Heart right ventricle (tissue), 16 donors: ENCODE results near the gene CD22. TPM values are rescaled to one million over a fixed set of nuclear protein-coding genes. Genes with fewer than 3 reads are reported as not detected.
"Not testable (repeated sequence)": the region's sequence is repeated elsewhere in the genome, so short reads cannot be mapped to it uniquely, and the experiment has no call there.

Source experiments
- ATAC-seq, 8 donors: fragments of 200-7000 bp; cut with Tn5 transposase; one replicate each; pipeline ENCODE4 v1.9.1; 2020; ENCODE audit warnings: mild to moderate bottlenecking in 8 of 8, moderate library complexity in 8 of 8, moderate number of reproducible peaks in 1 of 8
- DNase-seq, 2 donors: peaks; one replicate each; pipeline ENCODE4 v3.0.0-alpha.2; 2020
- H3K27ac ChIP-seq, 10 donors: fragments of 200-600 bp; sonication (generic) in 2 of 10; one replicate each; pipeline versions ENCODE4 v1.5.0 to v1.8.0; 2020 to 2022; ENCODE audit warnings: mild to moderate bottlenecking in 3 of 10
- H3K27me3 ChIP-seq, 7 donors: fragments of 200-600 bp; one replicate each; pipeline ENCODE4 v1.8.0; 2021 to 2022; ENCODE audit warnings: mild to moderate bottlenecking in 2 of 7
- H3K36me3 ChIP-seq, 9 donors: fragments of 200-600 bp; sonication (generic) in 1 of 9; one replicate each; pipeline versions ENCODE4 v1.5.0 to v1.8.0; 2020 to 2022; ENCODE audit warnings: mild to moderate bottlenecking in 2 of 9
- H3K4me1 ChIP-seq, 9 donors: fragments of 200-600 bp; sonication (generic) in 1 of 9; one replicate each; pipeline versions ENCODE4 v1.5.0 to v1.8.0; 2020 to 2022; ENCODE audit warnings: mild to moderate bottlenecking in 4 of 9
- H3K4me3 ChIP-seq, 10 donors: fragments of 200-600 bp; sonication (generic) in 2 of 10; one replicate each; pipeline versions ENCODE4 v1.5.0 to v1.8.0; 2020 to 2022; ENCODE audit warnings: mild to moderate bottlenecking in 7 of 10, moderate library complexity in 2 of 10
- H3K9me3 ChIP-seq, 11 donors: fragments of 200-600 bp in 10 of 11; sonication (generic) in 2 of 11; one replicate each; pipeline versions ENCODE4 v1.5.0 to v1.8.0; 2013 to 2022; ENCODE audit warnings: mild to moderate bottlenecking in 2 of 11, control low read depth in 1 of 11, moderate library complexity in 1 of 11
- WGBS, 2 donors: extraction: QIAGEN DNeasy Blood & Tissue Kit; methylation state at CpG; one replicate each; pipeline ENCODE4 v1.1.7; 2013; ENCODE audit warnings: inconsistent platforms in 1 of 2; 5-methylcytosine and 5-hydroxymethylcytosine counted together
- intact Hi-C, 10 donors: fragments of 100-400 bp; cut with DNase I; formaldehyde crosslinking; loops; one replicate each; pipeline versions ENCODE4 v1.11.1 to v1.14.2; 2022
- polyA plus RNA-seq, 2 donors: library from polyadenylated mRNA; stranded (reverse); fragments of 200-250 nt; gene quantifications; one replicate each; pipeline ENCODE4 v1.2.3, GENCODE V29; 2013
- total RNA-seq, 10 donors: library from RNA; stranded (reverse); fragmentation: NEBNext Ultra II Directional in 3 of 10; extraction: Animal tissue kit (Norgen Biotek cat#: 25700) in 3 of 10; gene quantifications; one replicate each; pipeline versions ENCODE4 v1.2.1 to v1.2.4, GENCODE V29; 2021 to 2023
- TF ChIP-seq, protein P1 (sequence below), 9 donors: fragments of 200-600 bp; sonication (generic) in 2 of 9; IDR thresholded peaks; one replicate each; pipeline versions ENCODE4 v1.5.0 to v1.8.0; 2021 to 2022; ENCODE audit warnings: antibody characterized with exemption in 9 of 9, mild to moderate bottlenecking in 5 of 9, moderate library complexity in 1 of 9
- donor health status: Arrhythmogenic right ventricular cardiomyopathy.
- donor health status: ischemic (EF 13 %, LVEDD 7.1; RV severe dilation, severe dysfunction).
- donor health status: healthy with polysubstance abuse.
- donor health status: DM: no; HTN: yes; CAD: no.
- donor health status: DM: no; HTN: no; CAD: no.
- donor health status: ischemic (EF 25% LVEDD 6.9; RV normal size, moderate dysfunction).
- donor health status: ischemic (EF 25% LVEDD 5.7; RV mildly dilated, moderate dysfunction).
- donor health status: healthy.
- donor health status: DM: yes; HTN: yes; CAD: no.
- donor health status: Ischemic cardiomyopathy.
- donor health status: ischemic (EF 35%, LVEDD 5.7; RV mildly dilated, moderate dysfunction).
- donor health status: nonischemic (EF 11% LVEDD 7.7; RV severe dilation, severe dysfunction).
- donor health status: DM: yes; HTN: yes; CAD: no.
- donor health status: PGD.
- donor health status: ischemic (EF 29% LVEDD 5.4; RV normal size, mild dysfunction).
- donor health status: nonischemic (EF 23%, LVEDD 6.1; RV moderate dilation, normal function).

CD22 gene
- total and polyA plus RNA-seq, 12 donors, result 0.07 to 1.6 (median 0.38) TPM; not detected in 2

DNA sequence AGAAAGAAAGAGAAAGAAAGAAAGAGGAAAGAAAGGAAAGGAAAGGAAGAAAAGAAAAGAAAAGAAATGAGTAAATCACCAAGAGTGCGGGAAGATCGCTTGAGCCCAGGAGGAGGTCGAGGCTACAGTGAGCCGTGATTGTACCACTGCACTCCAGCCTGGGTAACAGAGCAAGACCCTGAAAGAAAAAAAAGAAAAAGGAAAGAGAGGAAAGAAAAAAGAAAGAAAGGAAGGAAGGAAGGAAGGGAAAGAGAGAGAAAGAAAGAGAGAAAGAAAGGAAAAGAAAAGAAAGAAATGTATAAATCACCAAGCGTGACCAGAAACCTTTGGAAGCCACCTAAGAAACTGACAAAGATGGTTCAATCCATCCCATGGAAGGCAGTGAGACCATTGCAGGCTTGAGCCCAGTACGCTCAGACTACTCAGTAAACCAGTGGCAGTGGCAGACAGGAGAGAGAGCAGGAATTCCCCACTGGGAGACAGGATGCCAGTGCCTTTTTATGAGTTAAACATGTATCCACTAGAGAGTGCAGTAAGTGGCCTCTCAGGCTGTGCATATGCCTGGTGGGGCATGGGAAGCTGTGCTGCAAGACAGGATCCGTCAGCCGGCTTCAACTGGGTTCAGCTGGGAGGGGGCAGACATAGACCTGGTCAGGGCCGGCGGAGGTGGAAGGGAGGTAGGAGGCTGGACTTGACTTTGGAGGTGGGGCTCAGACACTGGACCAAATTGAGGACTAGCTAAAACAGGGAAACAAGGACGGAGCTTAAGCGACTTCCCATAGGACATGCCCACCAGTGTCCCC is 46.7 kb downstream of the CD22 start:
- intact Hi-C loops, result no loop called here
- peaks cover 0 to 11% (median 0%) of the 10 kb centered on the region in 9 donors for H3K4me1 ChIP-seq
- H3K9me3 ChIP-seq, result peaks cover 0 to 4% (median 0%) of the 10 kb centered on the region in 11 donors
- H3K27me3 ChIP-seq, result peaks cover 0 to 5% (median 0%) of the 10 kb centered on the region in 7 donors
- no peaks in the 10 kb centered on the region for H3K36me3 ChIP-seq
- DNase-seq (no peak), ATAC-seq (no peak)
- no peak overlapping the region for H3K4me3 ChIP-seq
- no peak overlapping the region for H3K27ac ChIP-seq
- TF ChIP-seq, protein P1, sequence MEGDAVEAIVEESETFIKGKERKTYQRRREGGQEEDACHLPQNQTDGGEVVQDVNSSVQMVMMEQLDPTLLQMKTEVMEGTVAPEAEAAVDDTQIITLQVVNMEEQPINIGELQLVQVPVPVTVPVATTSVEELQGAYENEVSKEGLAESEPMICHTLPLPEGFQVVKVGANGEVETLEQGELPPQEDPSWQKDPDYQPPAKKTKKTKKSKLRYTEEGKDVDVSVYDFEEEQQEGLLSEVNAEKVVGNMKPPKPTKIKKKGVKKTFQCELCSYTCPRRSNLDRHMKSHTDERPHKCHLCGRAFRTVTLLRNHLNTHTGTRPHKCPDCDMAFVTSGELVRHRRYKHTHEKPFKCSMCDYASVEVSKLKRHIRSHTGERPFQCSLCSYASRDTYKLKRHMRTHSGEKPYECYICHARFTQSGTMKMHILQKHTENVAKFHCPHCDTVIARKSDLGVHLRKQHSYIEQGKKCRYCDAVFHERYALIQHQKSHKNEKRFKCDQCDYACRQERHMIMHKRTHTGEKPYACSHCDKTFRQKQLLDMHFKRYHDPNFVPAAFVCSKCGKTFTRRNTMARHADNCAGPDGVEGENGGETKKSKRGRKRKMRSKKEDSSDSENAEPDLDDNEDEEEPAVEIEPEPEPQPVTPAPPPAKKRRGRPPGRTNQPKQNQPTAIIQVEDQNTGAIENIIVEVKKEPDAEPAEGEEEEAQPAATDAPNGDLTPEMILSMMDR (IDR thresholded peaks at IDR 0.05), result no peak
- 87 to 89% methylated on average over 12 of the region's 12 CpGs for WGBS, 2 donors

DNA sequence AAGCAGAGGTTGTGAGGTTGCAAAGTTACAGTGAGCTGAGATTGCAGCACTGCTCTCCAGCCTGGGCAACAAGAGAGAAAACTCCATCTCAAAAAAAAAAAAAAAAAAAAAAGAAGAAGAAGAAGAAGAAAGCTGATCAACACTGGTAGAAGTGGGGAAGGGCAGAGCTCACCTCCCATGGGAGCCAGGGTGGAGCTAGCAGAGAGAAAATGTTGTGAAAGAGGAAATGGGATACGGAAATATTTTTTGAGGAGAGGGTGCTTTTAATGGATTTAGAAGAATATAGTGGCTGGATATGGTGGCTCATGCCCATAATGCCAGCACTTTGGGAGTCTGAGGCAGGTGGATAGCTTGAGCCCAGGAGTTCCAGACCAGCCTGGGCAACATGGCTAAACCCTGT is 48.7 kb downstream of the CD22 start:
- Histone ChIP-seq H3K27me3 (peaks cover 0 to 12% (median 0%) of the 10 kb centered on the region in 7 donors), H3K4me3 (no peak overlapping the region), H3K9me3 (peaks cover 0 to 4% (median 0%) of the 10 kb centered on the region in 11 donors), H3K36me3 (no peaks in the 10 kb centered on the region), H3K27ac (peak overlapping the region in 1 of 10 donors; percentile 9), H3K4me1 (peaks cover 0 to 14% (median 0%) of the 10 kb centered on the region in 9 donors)
- WGBS, 2 donors, result 47 to 60% methylated on average over 1 of the region's 1 CpG
- TF ChIP-seq, protein P1 (IDR thresholded peaks at IDR 0.05), result no peak
- intact Hi-C loops, result no loop called here
- ATAC-seq, result peak in 1 of 8 donors; percentile 40
- DNase-seq, result peak in 1 of 2 donors; percentile 33

DNA sequence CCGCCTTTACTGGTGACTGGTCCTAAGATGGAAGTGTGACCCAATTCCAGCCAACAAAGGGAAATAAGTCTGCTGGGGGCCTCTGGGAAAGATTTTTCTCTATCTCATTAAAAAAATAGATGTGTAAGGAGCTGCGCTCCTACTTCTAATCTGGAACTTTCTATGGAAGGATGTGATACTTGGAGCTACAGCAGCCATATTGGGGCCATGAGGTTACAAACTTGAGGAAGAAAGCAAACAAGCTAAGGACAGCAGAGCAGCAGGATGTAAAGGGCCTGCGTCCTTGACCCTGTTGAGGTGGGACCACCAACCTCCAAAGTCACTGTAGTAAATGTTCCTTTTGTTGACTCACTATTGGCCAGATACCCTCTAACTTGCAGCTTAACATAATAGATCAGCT is 49.4 kb downstream of the CD22 start:
- peaks cover 0 to 14% (median 0%) of the 10 kb centered on the region in 9 donors for H3K4me1 ChIP-seq
- intact Hi-C loops, result no loop called here
- H3K36me3 ChIP-seq, result no peaks in the 10 kb centered on the region
- H3K27ac ChIP-seq, result no peak overlapping the region
- ATAC-seq (no peak), DNase-seq (no peak)
- H3K4me3 ChIP-seq, result no peak overlapping the region
- TF ChIP-seq, protein P1 (IDR thresholded peaks at IDR 0.05), result no peak
- H3K9me3 ChIP-seq, result peaks cover 0 to 4% (median 0%) of the 10 kb centered on the region in 11 donors
- H3K27me3 ChIP-seq, result peaks cover 0 to 12% (median 0%) of the 10 kb centered on the region in 7 donors
- WGBS, 2 donors, result 96 to 98% methylated on average over 3 of the region's 3 CpGs

DNA sequence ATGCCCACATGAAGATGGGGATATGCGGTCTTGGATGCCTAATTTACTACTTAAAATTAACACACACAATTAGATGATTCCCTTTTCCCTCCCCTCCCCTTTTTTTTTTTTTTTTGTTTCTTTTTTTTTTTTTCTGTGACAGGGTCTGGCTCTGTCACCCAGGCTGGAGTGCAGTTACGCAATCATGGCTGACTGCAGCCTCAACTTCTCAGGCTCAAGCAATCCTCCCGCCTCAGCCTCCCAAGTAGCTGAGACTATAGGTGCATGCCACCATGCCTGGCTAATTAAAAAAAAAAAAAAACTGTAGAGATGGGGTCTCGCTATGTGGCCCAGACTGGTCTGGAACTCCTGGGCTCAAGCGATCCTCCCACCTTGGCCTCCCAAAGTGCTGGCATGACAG is 50.6 kb downstream of the CD22 start:
- peaks cover 0 to 14% (median 0%) of the 10 kb centered on the region in 9 donors for H3K4me1 ChIP-seq
- H3K36me3 ChIP-seq, intact Hi-C loops, H3K9me3 ChIP-seq, H3K4me3 ChIP-seq, ATAC-seq, H3K27ac ChIP-seq, DNase-seq: not testable (repeated sequence)
- H3K27me3 ChIP-seq, result peaks cover 0 to 16% (median 0%) of the 10 kb centered on the region in 7 donors
- 96 to 97% methylated on average over 5 of the region's 5 CpGs for WGBS, 2 donors

DNA sequence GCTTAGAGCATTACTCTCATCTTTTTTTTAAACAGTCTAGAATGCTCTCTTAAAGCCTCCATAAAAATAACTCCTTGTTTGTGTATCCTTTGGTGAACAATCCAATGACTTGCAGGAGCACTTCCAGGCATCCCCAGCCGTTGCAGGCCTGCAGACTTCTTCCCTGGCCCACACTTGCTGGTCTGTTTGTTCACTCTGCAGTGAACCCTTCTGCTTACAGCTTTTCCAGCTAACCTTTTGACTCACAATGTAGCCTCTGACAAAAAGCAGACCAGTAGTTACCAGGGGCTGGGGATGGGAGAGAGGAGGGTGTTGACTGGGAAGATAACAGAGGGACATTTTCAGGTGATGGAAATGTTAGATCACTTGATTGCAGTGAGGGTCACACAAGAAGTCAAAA is 51.0 kb downstream of the CD22 start:
- WGBS, 2 donors, result 7 to 17% methylated on average over 1 of the region's 1 CpG
- DNase-seq (no peak), ATAC-seq (peak in 2 of 8 donors; percentile 41 to 49)
- TF ChIP-seq, protein P1 (IDR thresholded peaks at IDR 0.05), result no peak
- Histone ChIP-seq H3K27me3 (peaks cover 0 to 12% (median 0%) of the 10 kb centered on the region in 7 donors), H3K27ac (no peak overlapping the region), H3K9me3 (peaks cover 0 to 4% (median 0%) of the 10 kb centered on the region in 11 donors), H3K4me1 (peaks cover 0 to 14% (median 0%) of the 10 kb centered on the region in 9 donors), H3K4me3 (no peak overlapping the region), H3K36me3 (no peaks in the 10 kb centered on the region)
- intact Hi-C loops, result no loop called here
